Activated T-cell treated with anti-CD3 and anti-CD28 coated beads for 4 hours (primary cell): Measurements from ENCODE around the gene IL16.
"Not testable (repeated sequence)": the region's sequence is repeated elsewhere in the genome, so short reads cannot be mapped to it uniquely, and the experiment has no call there.

Experiments
- DNase-seq: peaks from one replicate; pipeline ENCODE4 v3.0.0-alpha.2; 2020

The IL16 gene

GRCh38 chr15:81343371-81343770, 146.7 kb downstream of the IL16 start:
- no peak for DNase-seq

GRCh38 chr15:81346611-81347010, 149.9 kb downstream of the IL16 start:
- no peak for DNase-seq

GRCh38 chr15:81347910-81348309, 151.2 kb downstream of the IL16 start:
- no peak for DNase-seq

- not testable (repeated sequence) for DNase-seq
These were observed 152.0 kb downstream of the IL16 start for GRCh38 chr15:81348691-81349090.

- no peak for DNase-seq
These were observed 152.6 kb downstream of the IL16 start for GRCh38 chr15:81349271-81349670.

- no peak for DNase-seq
These were observed 155.0 kb downstream of the IL16 start for GRCh38 chr15:81351651-81352050.

GRCh38 chr15:81356252-81356651, 159.6 kb downstream of the IL16 start:
- no peak for DNase-seq

- DNase-seq: no peak
These were observed 160.6 kb downstream of the IL16 start for GRCh38 chr15:81357180-81357686.

- DNase-seq: no peak
These were observed 161.6 kb downstream of the IL16 start for GRCh38 chr15:81358248-81358647.

GRCh38 chr15:81360491-81360890, 163.8 kb downstream of the IL16 start:
- DNase-seq: no peak

GRCh38 chr15:81361891-81362290, 165.2 kb downstream of the IL16 start:
- no peak for DNase-seq

GRCh38 chr15:81362790-81363189, 166.1 kb downstream of the IL16 start:
- no peak for DNase-seq

- no peak for DNase-seq
These were observed 166.6 kb downstream of the IL16 start for GRCh38 chr15:81363276-81363675.
